HFF-Myc (cell line): ENCODE measurements around the gene PHF5A.
A peak's percentile ranks its signal among the peaks of the same experiment; 100 is the strongest.

ENCODE experiments used
- DNase-seq: peaks from one replicate; pipeline ENCODE4 v3.0.0-alpha.2; 2011; ENCODE audit warnings: low read depth; ENCODE audit errors: extremely low read depth
- H3K4me3 ChIP-seq: replicated peaks from 2 replicates; pipeline ENCODE4 v1.5.1; 2011; ENCODE audit warnings: low read depth, mild to moderate bottlenecking, control low read depth, low read length
- TF ChIP-seq, protein P1 (sequence below): IDR thresholded peaks from 2 replicates; pipeline ENCODE4 v1.5.1; 2012; ENCODE audit warnings: mild to moderate bottlenecking, low read depth, low read length, control low read depth; ENCODE audit errors: missing control alignments

The PHF5A gene

DNA sequence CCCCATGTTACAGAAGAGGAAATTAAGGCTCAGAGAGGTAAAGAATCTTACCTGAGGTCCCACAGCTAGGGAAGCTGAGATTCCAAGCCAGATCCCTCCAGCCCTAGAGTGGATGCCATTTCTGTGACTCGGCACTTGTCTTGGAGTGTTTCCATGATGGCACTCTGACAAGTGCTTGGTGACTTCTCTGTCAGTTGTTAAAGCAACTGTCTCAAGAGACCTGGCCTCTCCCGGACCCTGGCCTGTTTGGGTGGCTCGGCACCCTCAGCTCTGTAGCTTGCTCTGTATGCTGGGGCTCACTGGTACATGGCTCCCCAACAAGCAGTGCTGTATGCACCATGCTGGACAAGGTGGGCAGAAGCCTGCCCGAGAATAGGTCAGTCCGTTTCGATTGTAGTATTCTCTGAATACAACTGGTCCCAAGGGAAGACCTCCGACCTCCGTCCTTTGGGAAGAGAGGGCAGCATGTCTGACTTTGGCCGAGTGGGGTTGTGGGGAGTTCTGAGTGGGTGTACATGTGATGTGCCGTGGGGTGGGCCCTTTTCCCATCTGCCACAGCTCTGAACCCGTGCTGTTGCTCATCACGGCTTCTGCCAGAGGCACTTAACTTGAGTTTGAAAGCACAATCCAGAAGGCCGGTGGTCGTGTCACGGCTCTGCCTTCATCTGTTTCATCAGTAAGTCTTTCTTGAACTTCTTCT lies 12.8 kb upstream of the PHF5A start:
- TF ChIP-seq, protein P1, sequence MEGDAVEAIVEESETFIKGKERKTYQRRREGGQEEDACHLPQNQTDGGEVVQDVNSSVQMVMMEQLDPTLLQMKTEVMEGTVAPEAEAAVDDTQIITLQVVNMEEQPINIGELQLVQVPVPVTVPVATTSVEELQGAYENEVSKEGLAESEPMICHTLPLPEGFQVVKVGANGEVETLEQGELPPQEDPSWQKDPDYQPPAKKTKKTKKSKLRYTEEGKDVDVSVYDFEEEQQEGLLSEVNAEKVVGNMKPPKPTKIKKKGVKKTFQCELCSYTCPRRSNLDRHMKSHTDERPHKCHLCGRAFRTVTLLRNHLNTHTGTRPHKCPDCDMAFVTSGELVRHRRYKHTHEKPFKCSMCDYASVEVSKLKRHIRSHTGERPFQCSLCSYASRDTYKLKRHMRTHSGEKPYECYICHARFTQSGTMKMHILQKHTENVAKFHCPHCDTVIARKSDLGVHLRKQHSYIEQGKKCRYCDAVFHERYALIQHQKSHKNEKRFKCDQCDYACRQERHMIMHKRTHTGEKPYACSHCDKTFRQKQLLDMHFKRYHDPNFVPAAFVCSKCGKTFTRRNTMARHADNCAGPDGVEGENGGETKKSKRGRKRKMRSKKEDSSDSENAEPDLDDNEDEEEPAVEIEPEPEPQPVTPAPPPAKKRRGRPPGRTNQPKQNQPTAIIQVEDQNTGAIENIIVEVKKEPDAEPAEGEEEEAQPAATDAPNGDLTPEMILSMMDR: no peak
- no peak overlapping the region for H3K4me3 ChIP-seq

DNA sequence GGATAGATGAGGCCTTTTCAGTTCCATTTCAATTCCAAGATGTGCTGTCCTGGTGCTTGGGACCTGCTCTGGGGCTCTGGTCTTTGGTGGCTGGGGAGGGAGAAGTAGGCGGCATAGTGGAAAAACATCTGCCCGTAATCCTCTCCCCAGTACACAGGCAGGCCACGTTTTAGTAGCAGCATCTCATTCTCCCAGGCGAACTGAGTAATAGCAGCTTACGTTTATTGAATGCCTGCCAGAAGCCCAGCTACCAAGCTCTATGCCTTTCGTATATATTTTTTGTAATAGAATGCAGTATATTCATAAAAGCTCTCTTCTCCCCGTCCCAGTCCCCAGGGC lies 11.9 kb upstream of the PHF5A start:
- no peak overlapping the region for H3K4me3 ChIP-seq
- peak; percentile 63 for DNase-seq
- TF ChIP-seq, protein P1: no peak

More for the DNA sequence above, 12.8 kb upstream of the PHF5A start:
- DNase-seq: no peak

DNA sequence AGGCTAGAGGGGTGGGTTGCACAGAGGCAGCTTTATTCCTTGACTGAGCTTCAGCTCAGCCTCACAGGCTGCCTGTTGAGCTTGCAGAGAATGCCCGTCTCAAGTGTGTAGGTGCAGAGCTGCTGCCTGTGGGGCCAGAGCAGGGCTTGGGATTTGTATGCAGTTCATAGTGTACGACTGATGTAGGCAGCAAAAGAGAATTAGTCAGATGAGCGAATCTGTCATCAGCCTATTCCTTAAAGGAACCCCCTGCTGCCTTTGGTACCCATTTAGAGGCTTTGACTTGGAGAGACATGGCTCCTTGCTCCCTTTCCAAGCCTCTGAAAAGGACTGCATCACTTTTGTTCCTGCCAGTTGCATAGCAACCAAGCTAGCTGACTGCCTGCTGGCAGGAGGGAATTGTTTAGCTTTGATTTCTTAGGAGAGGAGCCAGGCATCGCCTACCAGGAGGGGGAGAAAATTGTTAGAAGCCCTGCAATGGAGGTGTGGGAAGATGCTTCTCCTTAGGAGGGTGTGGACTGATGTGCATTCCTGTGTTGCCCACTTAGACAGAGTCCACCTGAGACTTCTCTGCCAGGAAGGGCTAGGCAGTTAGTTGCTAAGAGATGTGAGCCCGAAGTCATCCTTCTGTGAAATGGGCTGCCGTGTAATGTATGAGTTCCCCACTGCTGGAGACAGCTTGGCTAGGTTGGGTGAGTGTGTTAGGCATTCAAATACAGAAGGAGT lies 11.3 kb upstream of the PHF5A start:
- TF ChIP-seq, protein P1: no peak
- H3K4me3 ChIP-seq: no peak overlapping the region
- no peak for DNase-seq

DNA sequence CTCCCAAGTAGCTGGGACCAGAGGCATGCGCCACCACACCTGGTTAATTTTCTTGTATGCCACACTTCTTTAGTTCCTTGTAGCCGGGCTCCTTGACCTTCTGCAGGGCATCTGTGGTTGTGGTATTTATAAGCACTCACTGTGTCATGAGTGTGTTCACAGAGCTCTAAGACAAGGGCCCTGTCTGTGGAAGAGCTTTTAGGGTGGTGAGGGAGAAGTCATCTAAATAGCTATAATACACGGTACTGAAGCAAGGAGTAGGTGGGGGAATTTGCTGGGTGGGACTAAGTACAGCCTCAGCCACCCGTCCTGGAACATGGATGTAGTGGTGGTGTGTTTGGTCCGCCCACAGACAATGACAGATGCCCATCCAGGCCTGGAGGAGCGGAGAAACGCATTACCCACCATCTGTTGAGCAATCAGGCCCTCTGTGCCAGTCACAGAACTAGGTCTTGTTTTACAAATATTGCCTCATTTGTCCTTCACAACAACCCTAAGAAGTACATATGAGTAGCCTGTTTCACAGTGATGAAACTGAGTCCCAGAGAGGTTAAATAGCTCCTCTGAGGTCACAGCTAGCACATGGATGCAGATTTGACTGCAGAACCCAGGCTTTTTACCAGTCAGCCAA lies 10.5 kb upstream of the PHF5A start:
- DNase-seq: no peak

DNA sequence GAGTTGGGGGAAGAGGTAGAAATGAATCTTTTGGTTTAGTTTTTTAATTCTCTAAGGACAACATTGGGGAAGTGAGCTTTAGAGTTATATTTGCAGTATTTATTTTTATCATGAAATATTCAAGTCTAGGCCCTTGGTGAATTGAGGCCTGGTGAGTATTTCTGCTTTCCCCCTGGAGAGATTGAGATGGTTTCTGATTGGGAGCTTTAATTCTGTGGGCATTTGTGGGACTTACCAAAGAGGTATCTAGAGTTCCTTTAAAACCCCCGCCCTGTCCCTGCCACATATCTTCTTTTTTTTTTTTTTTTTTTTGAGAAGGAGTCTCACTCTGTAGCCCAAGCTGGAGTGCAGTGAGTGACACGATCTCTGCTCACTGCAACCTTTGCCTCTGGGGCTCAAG lies 10.0 kb upstream of the PHF5A start:
- no peak for DNase-seq
- TF ChIP-seq, protein P1: no peak
- H3K4me3 ChIP-seq: no peak overlapping the region

More for the DNA sequence above, 10.5 kb upstream of the PHF5A start:
- H3K4me3 ChIP-seq: no peak overlapping the region
- TF ChIP-seq, protein P1: no peak

DNA sequence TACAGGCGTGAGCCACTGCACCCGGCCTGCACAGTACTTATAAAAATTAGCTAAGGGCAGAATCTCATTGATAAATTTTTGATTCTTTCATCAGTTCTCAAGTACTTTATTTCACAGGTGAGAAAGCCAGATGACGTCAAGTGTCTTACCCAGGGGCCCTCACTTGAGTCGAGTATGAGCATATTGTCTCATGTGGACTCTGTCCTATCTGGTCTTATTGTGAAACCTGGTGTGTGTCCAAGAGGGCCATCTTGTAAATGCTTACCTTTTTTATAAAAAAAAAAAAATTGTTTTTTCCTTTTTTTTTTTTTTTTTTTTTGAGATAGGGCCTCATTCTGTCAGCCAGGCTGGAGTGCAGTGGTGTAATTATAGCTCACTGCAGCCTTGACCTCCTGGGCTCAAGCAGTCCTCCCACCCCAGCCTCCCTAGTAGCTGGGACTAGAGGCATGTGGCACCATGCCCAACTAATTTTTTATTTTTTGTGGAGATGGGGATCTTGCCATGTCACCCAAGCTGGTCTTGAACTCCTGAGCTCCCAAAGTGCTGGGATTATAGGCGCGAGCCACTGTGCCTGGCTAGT lies 6.5 kb upstream of the PHF5A start:
- no peak overlapping the region for H3K4me3 ChIP-seq
- DNase-seq: no peak

More for the DNA sequence above, 6.5 kb upstream of the PHF5A start:
- TF ChIP-seq, protein P1: no peak
